Activated T-helper 1 cell treated with Interleukin-2 at 50 U/mL for 16 hours (primary cell): Measurements from ENCODE around the gene CCL27.
"Not testable (repeated sequence)": the region's sequence is repeated elsewhere in the genome, so short reads cannot be mapped to it uniquely, and the experiment has no call there.

Experiments used
- DNase-seq: peaks from one replicate; pipeline ENCODE4 v3.0.0-alpha.2; 2020; ENCODE audit warnings: low read depth

Gene CCL27

DNA sequence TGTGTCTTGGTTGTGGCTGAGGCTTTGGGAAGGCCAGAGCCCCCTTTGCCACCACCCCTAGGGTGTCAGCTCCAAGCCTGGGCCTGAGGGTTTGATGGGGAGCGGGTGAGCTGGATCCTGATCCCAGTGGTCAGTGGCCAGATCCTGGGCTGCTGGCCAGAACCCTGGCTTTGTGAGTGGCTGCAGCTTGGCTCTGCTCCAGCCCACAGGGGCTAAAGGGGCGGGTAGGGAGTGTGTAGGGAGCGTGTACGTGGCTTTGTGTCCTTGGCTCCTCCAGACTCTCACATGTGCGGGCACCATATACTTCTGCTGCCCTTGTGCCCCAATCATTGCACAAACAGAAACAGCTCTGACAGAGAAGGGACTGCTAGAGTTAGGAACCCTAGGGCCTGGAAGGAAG lies 11.6 kb downstream of the CCL27 start:
- no peak for DNase-seq

GRCh38 chr9:34648673-34649072 lies 13.8 kb downstream of the CCL27 start:
- DNase-seq: no peak

GRCh38 chr9:34647651-34648050 lies 14.8 kb downstream of the CCL27 start:
- no peak for DNase-seq

- no peak for DNase-seq
Measured at GRCh38 chr9:34647084-34647403, 15.4 kb downstream of the CCL27 start.

DNA sequence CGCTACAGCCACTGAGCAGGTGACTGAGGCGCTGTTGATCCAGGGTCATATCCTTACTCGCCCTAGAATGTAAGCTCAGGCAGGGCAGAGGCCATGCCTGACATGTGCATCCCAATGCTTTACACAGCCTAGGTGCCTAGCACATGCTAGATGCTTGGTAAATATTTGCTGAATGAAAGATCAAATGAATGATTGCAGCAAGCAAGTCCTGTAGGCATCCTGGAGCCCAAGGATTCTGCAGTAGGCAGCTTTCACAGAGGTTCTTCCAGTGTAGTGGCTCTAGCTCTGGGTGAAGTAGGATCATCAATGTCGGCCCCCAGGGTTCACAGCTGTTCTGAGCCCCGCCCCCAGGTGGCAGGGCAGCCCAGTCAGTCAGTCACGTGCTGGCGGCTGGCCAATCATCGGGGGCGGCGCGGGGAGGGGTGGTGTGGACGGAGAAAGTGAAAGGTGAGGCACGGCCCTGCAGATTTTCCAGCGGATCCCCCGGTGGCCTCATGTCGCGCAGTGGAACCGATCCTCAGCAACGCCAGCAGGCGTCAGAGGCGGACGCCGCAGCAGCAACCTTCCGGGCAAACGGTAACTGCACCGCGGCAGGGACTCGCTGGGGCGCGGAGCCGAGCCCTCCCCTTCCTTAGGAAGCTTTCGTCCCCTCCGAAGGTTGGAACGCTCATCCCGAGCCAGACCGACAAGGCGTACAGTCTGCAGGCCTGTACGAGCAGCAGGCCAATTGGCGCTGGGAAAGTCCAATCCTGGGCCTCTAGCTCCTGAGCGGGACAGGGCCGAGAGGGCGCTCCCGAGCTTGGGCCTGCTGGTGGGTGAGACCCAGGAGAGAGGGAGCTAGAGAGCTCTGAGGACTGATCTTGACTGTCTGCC lies 16.0 kb downstream of the CCL27 start, which contains the start of gene GALT:
Gene GALT, plus strand, starts transcription at position 465 of the 873 bp plus-strand sequence. Its CDS starts 30 bp downstream, at position 495.
- DNase-seq: peak; percentile 92

GRCh38 chr9:34644766-34645314 lies 17.6 kb downstream of the CCL27 start:
- DNase-seq: no peak

GRCh38 chr9:34642679-34643078 lies 19.8 kb downstream of the CCL27 start:
- no peak for DNase-seq

DNA sequence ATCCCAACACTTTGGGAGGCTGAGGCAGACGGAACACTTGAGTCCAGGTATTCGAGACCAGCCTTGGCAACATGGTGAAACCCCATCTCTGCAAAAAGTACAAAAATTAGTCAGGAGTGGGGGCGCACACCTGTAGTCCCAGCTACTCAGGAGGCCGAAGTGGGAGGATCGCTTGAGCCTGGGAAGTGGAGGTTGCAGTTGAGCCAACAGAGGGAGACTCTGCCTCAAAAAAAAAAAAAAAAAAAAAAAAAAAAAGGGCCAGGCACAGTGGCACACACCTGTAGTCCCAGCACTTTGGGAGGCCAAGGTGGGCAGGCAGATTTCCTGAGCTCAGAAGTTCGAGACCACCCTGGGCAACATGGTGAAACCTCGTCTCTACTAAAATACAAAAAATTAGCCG lies 23.1 kb downstream of the CCL27 start:
- DNase-seq: not testable (repeated sequence)

GRCh38 chr9:34638138-34638445 lies 24.4 kb downstream of the CCL27 start:
- no peak for DNase-seq

DNA sequence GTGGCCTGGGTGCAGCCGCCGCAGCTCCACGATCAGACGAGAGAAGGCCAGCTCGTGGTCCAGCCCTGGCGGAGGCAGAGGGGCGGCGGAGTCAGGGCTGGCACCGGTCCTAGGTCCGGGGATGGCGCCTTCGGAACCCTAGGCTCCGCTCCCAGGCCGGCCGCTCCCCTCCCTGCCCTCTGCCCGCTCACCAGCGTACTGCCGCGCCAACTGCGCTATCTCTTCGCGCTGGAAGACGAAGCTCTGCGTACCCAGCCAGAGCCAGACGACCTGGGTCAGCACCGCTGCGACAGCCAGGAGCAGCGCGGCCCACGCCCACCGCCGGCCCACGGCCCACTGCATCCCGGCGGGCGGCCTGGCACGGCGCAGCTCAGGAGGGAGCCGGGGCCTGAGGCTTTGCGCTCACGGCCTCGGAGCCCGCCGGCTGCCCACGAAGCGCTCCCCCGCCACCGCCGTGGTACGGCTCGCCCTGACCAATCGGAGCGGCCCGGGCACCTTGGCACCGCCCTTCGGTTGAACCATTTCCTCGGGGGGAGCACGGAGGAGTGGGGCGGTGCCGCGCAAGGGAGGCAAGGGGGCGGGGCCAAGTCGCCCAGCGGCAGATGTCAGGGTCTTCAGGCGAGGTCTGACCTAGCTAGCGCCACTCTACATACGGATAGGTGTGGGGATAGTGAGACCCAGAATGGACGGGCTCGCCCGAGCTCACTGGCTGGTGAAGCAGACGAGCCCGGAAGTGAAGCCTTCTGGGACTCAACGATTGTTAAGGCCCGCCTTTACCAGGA lies 24.9 kb downstream of the CCL27 start, which contains the start of gene SIGMAR1:
Gene SIGMAR1, minus strand, starts transcription at position 432 of the 782 bp plus-strand sequence. Its CDS starts 90 bp downstream, at position 342.
- peak; percentile 88 for DNase-seq

DNA sequence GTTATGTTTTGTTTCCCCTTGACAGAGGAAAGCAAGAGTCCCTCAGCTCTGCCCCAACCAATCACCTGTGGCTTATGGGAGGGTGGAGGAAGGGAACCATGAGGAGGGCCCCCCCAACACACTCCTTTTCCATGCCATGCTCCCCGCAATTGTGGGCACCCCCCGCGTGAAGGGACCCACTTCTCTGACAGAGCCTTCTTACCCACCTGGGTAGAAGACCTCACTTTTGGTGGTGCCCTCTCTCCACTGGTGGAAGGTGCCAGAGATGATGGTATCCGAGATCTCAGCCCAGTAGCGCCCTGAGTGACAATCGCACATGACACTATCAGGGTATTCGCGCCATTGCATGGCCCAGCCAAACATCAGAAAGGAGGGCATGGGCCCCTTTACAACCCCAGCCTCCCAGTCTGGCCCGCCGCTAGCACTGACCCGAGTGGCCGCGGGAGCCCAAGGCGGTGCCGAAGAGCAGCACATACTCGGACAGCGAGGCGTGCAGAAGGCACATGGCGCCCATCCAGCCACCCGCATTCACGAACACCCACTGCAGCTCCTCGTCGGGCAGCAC lies 25.6 kb downstream of the CCL27 start:
- no peak for DNase-seq

- DNase-seq: no peak
Measured at GRCh38 chr9:34635556-34635955, 26.9 kb downstream of the CCL27 start.

DNA sequence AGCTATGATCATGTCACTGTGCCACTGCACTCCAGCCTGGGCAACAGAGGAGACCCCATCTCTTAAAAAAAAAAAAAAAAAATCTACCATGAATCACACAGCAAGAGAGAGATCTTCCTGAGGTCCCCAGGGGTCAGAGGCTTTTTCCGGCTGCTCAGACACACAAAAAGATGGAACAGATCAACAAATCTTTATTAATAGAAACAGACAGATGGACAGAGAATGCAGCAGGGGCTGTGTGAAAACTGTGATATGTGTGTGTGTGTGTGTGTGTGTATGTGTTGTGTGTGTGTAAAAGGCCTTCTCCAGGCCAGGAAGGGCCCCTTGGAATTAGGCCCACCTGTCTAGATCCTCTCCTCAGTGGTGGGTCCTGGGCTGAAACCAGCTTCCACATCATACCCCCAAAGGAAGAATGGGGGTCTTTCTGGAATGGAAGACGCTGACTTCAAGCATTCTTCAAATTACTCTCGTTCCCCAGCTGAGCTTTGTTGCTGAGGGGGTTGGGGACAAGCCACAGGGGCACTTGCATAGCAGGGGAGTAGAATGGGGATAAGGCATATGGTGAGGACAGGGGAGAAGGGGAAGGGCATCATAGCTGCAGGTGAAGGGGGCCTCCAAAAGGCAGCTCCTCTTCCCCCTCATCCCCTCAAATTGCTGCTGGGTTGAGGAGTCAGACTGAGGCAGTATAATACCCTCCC lies 27.8 kb downstream of the CCL27 start:
- no peak for DNase-seq

DNA sequence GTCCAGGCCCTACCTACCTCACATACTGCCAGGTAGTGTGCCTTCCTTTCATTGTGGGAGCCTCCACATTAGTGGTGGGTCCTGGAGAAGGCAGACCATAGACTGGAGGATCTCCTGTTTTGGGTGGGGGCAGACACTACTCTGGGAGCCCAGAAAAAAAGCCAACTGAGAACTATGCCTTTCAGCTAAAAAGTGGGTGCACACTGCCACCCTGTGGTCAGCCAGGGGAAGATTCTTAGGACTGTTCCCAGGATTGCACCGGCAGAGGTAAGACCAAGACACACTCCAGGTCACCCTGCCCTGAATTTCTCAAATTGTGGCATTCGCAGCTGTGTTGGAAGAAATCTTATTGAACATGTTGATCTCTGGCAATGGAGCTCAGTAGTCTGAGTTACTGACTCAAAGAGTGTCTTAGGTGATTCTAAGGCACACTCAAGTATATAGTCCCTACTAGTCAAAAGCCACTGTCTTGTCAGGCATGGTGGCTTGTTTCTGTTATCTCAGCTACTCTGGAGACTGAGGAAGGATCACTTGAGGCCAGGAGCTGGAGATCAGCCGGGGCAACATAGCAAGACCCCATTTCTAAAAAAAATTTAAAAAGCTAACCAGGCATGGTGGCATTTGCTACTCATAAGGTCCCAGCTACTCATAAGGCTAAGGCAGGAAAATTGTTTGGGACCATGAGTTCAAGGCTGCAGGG lies 28.5 kb downstream of the CCL27 start:
- peak; percentile 61 for DNase-seq

DNA sequence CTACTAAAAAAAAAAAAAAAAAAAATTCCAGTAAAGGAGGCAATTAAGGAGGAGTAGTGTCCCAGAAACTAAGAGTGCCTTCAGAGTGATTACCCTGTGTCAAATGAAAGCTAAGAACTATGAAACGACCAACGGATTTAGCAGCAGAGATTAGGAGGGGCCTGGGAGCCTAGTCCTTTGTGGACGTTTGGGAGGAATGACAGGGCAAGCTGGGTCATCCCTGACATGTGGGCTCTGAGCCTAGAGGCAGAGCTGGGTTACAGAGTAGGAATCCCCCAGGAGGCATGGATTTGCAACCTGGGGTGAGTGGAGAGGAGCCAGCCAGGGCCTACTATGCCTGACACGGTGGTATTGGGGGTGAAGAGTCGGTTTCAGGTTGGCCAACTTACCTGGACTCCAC lies 29.3 kb downstream of the CCL27 start:
- DNase-seq: no peak

DNA sequence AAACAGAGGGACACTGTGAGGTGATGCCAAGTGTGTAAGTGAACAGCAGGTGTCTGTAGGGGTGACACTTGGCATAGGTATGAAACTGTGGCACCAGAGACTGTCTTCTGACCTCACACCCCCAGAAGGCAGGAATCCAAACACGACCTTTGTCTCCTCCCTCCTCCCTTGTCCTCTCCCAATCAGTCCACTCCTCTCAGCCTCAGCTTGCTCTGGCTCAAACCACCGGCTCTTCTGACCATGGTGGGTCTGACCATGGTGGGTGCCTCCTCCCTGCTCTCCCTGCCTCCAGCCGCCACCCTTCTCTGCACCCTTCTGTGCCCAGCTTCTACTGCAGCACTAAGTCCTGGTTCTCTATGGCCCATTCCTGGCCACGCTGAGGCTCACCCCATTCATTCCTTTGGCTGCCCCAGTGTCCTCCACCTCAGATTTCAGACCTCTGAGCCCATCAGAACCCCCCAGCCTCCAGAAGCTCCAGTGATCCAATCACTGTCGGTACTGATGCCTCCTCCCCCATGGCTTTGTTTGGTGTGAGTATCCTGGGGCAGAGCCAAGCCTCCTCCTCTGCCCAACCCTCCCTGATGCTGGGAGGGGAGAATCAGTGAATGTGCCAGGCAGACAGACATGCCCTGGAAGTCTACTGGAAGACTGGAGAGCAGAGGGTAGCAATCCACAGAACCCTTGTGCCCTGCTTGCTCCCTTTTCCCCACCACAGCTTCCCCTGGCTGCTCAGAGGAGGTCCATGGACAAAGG lies 31.9 kb downstream of the CCL27 start:
- no peak for DNase-seq

DNA sequence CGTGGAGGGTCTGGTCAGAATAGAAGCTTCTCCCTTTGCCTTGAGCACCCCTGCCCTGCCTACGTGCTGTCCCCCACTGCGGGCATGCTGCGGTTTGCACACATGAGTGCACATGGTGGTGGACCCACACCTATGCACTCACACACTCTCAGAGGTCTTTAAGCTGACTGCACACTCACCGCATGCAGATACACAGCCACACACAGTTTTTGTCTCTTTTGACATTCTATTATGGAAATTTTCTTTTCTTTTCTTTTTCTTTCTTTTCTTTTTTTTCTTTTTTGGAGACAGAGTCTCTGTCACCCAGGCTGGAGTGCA lies 33.0 kb downstream of the CCL27 start:
- DNase-seq: no peak

DNA sequence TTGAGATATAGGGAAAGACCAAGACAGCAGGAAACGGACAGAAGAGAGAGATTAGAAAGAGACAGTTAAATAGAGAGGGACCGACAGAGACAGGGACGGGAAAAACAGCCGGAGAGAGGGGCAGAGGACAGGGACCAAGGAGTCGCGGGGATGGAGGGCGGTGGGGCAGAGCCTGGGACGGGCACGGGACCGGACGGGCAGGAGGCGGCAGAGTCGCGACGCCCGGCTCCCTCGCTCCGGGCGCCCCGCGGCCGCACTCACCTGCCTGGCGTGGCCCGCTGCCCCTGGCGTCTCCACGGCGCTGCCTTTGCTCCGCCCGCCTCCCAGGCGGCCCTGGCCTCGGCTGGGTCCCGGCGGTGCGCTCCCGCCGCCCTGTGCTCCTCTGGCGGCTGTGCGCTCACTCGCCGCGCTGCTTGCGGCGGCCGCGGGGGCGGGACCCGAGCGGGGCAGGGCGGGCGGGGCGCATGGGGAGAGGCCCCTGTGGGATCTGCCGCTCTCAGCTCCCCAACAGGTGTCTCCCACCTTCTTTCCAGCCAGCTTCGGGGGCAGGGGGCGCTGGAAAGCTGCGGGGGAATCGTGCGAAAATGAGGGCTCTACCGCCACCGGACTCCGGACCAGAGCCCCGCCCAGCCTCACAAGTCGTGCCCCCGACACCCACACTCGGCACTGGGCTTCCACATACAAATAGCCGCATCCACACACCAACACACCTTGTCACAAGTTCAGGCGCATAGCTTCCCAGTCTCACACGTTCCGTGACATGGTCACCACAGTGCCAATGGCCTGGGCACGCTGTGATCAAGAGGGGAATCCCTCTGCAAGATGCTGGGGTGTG lies 33.6 kb downstream of the CCL27 start, which contains the start of gene ARID3C:
Gene ARID3C, minus strand, starts transcription at position 411 of the 835 bp plus-strand sequence. CDS start 1,052 bp downstream, outside the sequence.
- no peak for DNase-seq

- DNase-seq: no peak
Measured at GRCh38 chr9:34627716-34628655, 34.5 kb downstream of the CCL27 start.
